GM18520 (cell line): ENCODE data around the gene MYH7.

Source experiments
- ATAC-seq: cut with Tn5 transposase; IDR thresholded peaks from one replicate; pipeline ENCODE4 v1.9.1; 2021; ENCODE audit not compliant: unreplicated experiment

The MYH7 gene

DNA sequence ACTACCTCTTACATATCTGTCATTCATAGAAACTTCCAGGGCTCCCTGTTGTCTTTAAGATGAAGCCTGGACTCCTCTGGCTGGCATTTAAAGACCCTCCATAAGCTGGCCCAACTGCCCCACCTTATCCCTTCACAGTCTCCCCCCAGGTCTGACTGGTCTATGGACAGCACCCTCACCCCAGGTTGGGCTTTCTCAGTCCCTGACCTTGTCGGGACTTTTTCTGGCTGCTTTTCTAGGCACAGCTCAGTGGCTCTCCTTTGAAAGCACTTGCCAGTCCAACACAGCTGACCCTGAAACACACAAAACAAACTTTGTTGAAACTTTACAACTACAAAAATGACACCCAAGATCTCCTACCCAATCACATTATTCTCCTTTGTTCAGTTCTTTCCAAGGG lies 13.9 kb upstream of the MYH7 start:
- ATAC-seq: no peak

- no peak for ATAC-seq
These were observed 12.2 kb upstream of the MYH7 start for GRCh38 chr14:23447361-23448350.

DNA sequence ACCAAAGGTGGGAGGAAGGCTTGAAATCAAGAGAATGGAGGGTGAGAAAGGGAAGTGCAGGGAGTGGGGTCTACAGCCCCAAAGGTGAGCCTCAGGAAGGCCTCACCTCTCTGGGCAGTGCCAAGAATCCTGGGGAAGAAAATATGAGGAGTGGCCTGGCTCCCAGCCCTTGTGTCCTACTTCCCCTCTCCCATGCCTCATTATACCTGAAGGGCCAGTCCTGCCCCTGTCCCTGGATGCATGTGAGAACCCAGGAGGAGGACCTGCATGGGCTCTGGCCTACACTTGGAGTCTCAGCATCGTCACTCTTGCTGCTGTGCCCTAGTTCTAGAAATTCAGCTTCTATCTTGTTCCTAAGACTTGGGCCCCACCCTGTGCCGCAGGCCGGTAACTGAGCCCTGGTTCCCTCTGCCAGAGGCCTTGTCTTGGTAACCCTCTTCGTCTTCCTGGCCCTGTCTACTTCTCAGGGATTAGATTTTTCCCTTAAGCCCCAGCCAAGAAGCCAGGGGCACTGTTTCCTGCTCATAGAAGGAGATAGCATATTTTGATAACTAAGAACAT lies 10.9 kb upstream of the MYH7 start:
- ATAC-seq: no peak

GRCh38 chr14:23445773-23446172 lies 10.3 kb upstream of the MYH7 start:
- no peak for ATAC-seq

- no peak for ATAC-seq
These were observed 8.9 kb upstream of the MYH7 start for GRCh38 chr14:23444314-23444713.

DNA sequence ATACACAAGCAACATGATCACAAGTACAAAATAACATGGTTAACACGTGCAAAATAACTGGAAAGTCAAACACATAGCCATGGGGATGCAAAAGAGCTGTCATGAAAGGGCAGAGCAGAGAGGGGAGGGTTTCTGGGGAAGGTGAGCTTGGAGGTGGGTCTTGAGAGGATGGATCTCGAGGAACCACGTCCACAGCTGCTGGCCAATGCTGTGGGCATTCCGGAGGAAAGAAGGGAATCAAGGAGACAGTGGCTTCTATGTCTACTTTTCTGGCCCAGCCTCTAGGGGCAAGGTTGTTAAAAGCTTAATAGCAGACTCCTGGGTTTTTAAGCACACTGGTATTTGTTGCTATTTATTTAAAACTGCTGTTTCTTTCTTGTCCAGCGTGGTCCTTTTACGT lies 8.4 kb upstream of the MYH7 start:
- ATAC-seq: no peak

DNA sequence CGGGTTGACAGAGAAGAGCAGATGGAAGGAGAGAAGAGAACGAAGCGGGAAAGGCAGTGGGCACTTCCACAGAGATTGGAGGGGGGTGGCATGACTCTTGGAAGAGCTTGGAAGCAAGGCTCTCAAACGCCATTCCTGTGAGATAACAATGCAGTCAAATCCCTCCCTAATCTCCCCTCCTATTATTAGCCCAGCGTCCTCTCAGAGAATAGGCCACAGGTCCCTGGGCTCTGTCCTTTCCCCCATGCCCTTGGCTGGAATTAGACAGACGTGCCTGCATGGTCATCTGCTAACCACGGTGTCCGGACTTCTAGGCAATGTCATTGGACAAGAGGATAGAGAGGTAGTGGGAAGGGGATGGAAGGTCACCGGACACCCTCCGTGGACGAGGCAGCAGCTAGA lies 8.0 kb upstream of the MYH7 start:
- no peak for ATAC-seq

GRCh38 chr14:23442721-23443356 lies 7.4 kb upstream of the MYH7 start:
- no peak for ATAC-seq

- ATAC-seq: no peak
These were observed 5.6 kb upstream of the MYH7 start for GRCh38 chr14:23441076-23441475.

DNA sequence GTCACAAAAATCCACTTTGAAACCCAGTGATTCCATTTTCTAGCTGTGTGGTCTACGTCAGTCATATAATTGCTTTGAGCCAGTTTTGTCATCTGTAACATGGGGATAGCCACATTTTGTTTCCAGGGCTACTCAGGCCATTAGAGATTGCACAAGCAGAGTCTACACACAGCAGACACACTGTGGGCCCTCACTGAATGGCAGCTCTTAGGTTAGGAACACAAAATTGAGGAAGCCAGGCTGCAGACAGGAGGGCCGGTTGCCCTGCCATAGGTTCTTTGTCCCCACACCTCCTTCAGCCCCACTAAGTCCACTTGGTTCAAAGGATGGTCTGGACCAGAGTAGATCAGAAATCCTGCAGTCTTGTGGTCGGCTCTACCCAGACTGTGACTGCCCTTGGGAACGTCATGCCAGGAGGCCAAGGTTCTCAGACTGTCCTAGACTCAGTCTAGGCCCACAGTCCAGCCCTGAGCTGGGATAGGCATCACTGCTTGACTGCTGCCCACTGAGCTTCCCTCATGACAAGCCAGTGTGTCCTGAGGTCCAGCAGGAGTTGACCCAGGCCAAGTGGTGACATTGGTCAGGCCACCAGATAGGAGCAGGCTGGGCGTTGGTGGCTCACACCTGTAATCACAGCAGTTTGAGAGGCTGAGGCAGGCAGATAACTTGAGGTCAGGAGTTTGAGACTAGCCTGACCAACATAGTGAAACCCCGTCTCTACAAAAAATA lies 3.8 kb upstream of the MYH7 start:
- ATAC-seq: no peak

GRCh38 chr14:23438101-23438971 lies 2.9 kb upstream of the MYH7 start:
- no peak for ATAC-seq

DNA sequence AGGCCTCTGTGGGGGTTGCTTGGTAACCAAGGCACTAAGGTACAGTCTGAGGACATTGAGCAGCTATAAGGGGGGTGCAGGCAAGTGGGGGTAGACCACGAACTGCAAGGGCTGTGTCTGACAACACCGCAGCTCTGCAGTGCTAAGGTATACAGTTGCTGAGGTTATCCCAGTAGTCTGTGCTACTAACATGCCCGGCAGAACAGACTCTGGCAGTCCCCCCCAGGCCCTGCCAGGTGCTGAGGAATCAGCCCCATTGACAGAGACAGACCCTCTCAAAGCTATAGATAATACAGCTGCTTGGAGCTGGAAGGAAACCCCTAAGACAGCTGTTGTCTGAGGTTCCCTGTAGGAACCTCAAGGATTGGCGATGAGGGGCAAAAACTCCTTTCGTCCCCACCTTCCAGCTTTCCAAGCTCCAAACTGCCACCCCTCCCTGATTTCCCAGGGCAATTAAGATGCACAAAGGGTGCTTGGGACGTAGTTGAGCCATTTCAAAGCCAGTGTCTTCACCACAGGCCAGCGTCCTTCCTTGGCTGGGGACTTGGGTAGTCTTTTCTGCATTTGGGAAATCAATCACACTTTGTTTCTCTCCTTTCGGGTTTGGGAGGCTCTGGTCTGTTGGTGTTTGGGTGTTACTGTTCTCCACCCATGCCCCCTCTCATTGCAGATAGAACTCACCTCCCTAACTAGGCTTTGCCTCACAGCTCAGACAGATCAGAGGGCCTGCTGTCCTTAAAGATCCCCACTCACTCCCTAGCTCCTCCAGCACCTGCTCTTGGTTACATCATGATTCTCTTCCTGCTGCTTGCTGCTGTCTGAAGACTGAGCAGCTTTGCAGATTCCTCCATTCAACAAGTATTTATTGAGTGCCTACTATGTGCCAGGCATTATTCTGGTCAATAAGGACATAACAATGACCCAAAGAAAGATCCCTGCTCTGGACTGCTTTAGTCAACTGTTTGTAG lies 2.0 kb upstream of the MYH7 start:
- ATAC-seq: no peak

DNA sequence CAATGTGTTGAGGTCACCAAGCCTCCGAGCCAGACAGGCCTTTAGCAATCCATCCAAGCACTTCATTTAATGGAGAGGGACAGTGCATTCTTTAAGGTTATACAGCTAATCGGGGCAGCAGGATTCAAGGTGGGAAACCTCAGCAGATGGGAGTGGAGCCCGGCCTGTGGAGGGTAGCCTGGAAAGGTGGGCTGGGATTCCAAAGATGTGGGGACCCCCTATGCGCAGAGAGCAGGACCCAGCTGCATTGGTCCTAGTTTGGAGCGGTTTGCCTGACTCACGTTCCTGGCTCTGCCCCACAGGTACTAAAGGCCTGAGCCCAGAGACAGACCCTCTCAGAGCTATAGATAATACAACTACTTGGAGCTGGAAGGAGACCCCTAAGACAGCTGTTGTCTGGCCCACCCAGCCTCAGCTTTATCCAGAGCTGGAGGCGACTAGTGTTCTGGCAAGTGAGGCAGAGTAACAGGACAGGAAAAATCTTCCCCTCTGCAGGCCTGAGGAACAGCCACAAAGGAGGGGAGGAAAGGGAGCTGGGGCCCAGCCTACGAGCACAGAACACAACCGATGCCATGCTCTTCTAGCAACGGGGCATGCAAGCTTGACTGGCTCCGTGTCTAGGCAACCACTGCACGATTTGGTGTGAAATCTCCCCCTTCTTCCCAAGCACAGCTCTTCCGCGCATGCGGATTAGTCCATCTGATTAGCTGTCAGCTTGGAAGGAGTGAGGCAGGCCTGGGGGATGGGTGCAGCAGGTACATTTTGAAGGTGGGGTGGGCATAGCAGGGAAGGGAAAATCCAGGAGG lies 1.1 kb upstream of the MYH7 start:
- no peak for ATAC-seq

- no peak for ATAC-seq
These were observed 805 bp downstream of the MYH7 start for GRCh38 chr14:23434488-23435222.

- no peak for ATAC-seq
These were observed 2.0 kb downstream of the MYH7 start for GRCh38 chr14:23433457-23433856.

DNA sequence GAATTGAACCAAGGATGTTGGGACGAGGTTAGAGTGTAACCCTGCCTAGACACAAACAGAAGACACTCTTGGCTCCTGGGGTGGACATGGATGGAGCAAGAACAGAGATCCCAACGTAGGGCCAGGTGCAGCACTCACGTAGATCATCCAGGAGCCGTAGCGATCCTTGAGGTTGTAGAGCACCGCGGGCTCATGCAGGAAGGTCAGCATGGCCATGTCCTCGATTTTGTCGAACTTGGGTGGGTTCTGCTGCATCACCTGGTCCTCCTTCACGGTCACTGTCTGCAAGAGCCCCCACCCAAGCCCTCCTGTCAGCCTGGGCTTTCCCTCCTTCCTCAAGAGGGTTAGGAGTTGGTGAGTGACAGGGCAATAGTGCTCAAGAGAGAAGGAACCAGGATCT lies 2.5 kb downstream of the MYH7 start:
- no peak for ATAC-seq

DNA sequence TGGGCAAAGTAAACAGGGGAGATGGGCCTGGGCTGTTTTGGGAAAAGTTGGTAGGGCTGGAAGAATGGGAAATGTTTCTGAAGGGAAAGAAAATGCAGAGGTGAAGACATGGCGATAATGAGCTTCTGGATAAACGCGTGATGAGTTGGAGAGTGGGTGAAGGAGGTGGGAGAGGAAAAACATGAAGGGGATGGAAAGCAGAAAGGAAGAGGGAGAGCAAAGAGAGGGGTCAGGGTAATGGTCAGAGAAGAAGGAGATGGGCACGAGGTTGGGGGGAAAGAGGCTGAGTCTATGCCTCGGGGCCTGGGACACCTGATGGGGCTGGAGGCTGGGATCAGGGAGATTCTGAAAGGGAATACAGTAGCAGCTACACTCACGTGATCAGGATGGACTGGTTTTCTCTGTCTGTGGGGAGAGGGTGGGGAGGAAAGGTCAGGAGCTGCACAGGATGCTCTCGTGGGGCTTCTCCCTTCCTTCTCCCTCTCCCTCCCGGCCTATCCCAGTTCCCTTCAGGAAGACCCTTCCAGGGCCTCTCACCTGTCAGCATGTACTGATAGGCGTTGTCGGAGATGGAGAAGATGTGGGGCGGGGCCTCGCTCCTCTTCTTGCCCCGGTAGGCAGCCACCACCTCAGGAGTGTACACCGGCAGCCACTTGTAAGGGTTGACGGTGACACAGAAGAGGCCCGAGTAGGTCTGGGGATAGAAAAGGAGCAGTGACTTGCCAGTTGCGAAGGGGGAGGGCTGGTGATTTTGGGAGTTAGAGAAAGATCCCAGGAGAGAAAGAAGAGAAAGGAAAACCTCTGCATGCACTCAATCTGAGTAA lies 3.1 kb downstream of the MYH7 start:
- ATAC-seq: no peak
